NCI-H345 (cell line): ENCODE results near the gene SLC5A6.

Experiments used
- DNase-seq: peaks from one replicate; lab custom pipeline; 2025; lab: John Stamatoyannopoulos, UW

The SLC5A6 gene

DNA sequence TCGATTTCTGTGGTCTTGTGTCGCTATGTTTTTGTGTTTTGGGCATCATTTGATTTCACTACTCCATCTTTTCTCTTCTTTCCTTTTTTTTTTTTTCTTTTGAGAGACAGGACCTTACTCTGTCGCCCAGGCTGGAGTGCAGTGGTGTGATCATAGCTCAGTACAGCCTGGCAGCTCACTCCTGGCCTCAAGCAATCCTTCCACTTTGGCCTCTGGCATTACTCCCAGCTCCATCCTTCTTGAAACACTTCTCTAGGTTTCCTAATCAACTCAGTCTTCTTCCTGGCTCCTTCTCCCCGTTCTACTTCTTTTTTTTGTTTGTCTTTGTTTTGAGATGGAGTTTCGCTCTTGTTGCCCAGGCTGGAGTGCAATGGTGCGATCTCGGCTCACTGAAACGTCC, 36.7 kb downstream of the SLC5A6 start:
- DNase-seq, result no peak

DNA sequence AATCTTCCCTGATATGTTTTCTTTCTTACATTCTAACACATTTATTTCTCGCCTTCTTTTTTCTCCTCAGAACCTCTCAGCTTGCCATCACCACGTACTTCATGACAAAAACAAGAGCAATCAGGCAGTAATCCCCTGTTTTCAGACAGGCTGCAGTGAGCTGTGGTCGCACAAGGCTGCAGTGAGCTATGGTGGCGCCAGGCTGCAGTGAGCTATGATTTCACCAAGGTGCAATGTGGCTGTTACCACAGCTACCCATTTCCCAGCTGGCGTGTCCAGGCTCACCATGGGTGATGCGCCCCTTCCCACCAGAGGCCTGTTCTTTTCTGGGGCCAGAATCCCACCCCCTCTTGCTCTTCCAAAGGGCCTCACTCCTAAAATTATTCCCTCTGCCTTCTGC, 37.4 kb downstream of the SLC5A6 start:
- DNase-seq, result no peak

DNA sequence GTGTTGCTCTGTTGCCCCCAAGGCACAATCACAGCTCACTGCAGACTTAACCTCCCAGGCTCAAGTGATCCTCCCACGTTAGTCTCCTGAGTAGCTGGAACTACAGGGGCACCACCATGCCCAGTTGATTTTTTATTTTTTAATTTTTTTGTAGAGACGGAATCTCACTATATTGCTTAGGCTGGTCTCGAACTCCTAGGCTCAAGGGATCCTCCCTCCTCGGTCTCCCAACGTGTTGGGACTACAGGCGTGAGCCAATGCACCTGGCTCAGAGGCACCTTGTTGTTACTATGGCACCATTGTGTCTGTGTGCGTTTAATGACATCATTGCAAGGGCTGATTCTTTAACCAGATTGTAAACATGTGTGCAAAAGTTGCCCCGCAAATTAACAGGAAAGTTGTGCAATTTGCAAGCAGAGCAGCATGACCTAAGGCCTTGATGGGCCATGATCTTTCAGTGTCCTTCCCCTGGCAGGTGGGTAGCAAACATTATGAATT, 40.7 kb downstream of the SLC5A6 start:
- DNase-seq, result peak; percentile 4

DNA sequence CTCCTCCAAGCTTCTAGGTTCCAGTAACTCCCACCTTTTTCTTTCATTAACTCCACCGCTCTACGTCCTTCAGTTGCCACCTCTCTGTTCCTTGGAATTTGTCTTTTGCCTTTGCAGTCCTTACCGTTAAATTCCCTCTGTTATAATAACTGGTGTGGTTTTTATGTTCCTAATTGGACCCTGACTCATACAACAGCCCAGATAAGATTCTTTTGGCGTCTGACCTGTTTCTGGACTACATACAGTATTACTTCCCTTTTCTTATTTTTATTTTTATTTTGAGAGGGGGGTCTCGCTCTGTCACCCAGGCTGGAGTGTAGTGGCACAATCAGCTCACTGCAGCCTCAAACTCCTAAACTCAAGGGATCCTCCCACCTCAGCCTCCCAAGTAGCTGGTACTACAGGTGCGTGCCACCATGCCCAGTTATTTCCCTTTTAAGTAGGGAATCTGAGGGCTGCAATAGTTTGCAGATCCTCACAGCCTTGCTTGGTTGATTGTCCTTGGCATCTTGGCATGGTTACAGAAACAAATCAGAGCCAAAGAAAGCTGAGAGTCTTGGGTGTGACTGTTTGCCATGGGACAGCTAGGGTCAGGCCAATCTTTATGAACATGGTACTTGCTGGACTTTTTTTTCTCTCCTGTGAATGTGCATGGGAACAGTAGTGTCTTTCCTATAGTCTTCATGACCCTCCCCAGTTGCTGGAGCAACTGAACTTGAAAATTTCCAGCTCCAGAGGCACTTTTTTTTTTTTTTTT, 41.3 kb downstream of the SLC5A6 start:
- no peak for DNase-seq

DNA sequence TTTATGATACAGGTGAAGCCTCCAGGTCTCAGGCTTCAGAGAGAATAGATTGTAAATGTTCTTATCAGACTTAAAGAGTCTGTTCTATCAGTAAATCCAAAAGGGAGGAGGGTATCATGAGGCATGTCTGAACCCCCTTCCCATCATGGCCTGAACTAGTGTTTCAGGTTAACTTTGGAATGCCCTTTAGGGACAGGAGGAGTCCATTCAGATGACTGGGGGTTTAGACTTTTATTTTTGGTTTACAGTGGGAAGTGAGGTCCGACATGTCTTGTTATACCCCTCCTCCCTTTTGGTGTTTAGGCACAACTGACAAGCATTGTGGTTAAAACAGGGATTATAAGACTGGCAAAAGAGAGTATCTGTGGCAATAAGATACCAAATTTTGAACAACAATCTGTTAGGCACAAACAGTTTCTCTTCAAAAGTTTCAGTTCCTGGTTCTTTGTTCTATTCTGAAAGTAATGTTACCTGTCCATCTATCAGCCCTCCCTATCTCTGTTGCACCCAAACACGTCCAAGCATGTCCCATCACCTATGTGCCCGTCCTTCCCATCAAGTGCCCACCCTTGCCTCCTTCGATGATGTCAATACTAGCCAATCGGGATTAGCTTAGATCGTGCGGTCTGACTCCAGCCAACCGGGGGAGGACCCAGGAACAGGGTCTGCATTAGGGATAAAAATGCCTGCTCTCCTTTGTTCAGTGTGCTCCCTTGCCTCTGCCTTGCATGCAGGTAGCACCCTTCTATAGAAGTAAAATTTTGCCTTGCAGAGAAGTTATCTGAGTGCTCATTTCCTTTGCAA, 46.9 kb downstream of the SLC5A6 start:
- DNase-seq, result no peak

DNA sequence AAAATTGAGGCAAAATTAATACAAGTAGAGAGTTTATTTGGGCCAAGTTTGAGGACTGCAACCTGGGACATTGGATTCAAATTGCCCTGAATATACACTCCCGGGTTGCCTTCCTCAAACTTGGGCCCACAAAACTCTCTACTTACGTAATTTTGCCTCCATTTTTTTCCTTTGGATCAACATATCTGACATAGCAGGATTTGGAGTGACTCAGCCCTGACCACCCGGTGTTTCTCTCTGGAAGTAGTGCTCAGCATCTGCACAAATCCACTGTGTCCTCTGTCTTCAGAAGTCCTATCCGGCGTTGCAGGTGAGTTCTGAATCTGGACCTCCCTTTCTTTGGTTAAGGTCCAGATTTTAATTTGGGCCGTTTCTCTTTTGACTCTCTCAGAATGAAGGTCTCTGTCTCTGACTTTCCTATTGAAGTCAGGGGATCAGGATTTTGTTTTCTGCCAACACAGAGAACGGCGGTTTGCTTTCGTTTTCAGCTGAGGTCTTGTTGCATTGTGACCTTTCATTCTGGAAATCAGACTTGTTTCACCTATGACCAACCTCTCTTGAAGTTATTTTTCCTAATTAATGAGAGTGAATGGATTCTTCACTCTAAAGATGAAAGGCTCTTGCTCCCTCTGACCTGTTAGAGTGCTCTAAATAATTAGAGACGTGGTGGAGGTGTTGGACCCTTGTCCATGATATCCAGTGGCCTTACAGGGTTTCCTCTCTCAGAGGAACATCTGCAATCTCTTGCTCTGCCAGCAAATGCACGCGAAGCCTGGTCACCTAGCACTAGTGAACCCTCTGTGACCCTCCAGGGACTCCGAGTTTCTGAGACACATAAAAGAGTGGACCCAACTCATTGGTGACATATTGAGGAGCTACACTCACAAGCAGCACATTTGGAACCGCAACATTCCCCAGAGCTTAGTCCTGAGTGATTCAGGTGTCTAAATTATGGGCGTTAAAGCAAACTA, 49.6 kb downstream of the SLC5A6 start:
- DNase-seq, result no peak

DNA sequence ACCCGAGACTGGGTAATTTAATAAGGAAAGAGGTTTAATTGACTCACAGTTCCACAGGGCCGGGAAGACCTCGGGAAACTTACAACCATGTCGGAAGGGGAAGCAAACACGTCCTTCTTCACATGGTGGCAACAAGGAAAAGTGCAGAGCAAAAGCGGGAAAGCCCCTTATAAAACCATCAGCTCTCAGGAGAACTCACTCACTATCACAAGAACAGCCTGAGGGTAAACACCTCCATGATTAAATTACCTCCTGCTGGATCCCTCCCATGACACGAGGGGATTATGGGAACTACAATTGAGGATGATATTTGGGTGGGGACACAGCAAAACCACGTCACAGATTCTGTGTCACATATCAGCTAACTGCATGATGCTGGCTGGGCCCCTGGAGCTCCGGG, 51.9 kb downstream of the SLC5A6 start:
- no peak for DNase-seq

DNA sequence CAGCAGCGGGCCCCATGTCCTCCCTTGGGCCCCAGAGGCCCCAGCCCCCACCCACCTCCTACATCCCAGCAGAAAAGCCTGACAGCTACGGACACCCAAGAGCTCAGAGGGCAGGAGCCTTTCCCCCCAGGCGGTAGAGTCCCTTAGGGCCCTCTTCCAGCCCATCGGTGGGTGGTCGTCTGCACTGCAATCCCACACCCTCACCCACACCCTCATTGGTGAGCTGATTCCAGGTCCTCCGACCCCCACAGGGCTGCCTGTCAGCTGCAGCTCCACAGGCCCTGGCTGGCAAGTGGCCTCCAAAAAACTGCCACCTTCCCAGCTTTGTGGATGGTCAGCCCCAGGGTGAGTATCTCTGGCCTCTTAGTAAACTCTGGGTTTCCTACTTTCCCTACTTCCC, 52.8 kb downstream of the SLC5A6 start:
- no peak for DNase-seq

DNA sequence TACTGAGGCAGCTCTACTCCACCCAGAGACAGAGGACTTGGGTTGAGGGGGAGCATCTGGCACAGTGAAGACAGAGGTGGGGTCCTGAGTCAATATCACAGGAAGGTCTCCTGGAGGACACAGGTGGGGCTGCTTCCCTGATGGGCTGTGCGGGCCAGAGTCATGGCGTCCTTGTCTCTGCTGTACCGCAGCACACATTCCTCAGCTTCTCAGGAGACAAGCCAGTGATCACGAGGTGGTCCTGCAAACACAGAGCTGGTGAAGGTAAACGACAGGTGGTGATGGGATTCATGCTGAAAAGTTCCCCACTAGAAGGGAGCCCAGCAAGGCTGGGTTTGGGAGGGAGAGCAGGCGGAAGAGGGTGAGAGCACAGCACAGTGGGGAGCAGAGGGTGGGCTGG, 53.6 kb downstream of the SLC5A6 start:
- DNase-seq, result no peak

DNA sequence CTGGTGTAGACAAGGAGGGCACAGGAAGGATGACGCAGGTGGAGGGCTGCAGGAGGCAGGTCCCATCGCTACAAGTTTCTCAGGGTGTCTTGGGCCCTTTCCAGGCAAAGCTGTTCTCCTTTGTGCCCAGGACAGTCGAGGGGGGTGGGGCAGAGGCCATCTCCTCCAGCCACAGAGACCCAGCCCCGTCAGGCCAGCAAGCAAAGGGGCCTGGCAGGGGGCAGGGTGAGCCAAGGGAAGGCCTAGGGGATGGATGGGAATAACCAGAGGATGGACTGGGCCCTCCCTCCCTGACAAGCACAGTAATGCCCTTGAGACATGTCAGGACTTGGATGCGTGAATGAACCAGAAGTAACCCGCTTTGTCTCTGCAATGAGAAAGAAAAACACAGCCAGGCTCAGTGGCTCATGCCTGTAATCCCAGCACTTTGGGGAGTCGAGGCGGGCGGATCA, 57.0 kb downstream of the SLC5A6 start:
- DNase-seq, result no peak

DNA sequence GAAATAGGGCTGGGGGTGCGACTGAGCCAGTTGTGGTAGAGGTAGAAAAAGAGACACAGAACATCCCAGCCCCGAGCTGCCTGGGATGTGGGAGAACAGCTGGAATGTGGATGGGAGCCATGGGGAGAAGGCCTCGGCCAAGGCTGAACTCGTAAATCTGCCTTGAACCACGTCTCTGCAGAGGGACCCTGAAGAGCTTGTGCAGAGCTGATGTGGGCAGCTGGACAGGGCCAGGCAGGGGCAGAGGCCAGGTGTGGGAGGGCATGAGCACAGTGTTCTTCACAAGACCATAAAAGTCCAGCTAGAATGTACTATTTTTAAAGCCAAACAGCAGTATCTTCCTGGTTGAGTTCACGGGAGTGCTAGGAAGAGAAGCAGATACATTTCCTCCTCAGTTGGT, 57.6 kb downstream of the SLC5A6 start:
- DNase-seq, result no peak

DNA sequence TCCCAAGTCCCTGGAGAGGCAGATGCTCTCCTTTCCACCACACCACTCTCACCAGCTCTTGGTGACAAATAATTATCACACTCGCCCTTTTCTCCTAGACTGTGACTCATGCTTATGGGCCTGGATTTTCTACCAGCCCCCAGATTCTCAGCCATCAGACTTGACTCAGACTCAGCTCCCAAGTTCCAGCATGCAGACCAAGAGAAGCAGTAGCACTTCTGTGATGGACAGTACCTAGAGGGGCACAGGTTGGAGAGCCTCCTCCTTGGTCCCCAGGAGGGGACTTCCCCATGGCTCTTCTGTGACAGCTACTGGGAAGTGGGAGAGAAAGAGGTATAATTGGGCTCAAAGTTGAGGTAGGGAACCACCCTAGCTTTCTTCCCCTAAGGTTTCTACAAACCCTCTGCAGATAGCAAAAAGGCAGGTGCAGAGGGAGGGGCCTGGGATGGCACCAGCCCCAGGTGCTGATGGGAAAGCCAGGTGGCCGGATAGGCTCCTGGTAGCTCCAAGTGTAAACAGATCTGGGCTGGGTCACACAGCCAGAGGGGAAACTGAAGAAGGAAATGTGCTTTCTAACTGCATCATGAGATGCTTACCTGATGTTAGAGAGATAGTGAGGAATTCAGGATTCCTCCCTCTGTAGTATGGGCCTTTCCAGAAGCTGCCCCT, 59.1 kb downstream of the SLC5A6 start:
- DNase-seq, result peak; percentile 55

DNA sequence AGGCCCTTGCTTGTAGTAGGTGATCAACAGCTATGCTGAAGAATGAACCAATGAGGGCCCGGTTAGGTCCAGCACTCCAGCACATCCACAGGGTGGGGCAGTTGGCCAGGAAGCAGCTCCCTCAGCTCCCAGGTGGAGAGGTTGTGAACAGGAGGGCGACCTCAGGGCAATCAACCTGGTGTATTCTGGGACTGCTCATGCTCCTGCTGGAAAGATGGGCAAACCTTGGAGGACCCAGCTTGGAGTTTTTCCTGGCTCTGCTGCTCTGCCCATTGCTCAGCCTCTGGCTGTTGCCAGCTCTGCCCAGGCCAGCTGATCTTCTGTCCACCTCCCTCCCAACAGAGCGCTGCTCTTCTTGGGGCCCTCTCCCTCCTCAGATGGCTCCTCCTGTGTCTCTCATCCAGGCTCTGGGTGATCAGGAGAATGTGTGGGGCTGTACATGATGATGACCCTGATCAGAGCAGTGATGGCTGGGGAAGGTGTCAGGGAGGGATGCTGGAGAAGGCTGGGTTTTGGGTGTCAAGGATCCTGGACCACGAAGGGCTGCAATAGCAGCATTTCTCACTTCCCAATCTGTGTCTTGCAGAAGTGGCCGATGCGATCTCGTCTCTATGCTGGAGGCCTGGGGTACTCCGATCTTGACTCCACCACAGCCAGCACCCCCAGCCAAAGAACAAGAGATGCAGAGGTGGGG, 59.8 kb downstream of the SLC5A6 start:
- no peak for DNase-seq

DNA sequence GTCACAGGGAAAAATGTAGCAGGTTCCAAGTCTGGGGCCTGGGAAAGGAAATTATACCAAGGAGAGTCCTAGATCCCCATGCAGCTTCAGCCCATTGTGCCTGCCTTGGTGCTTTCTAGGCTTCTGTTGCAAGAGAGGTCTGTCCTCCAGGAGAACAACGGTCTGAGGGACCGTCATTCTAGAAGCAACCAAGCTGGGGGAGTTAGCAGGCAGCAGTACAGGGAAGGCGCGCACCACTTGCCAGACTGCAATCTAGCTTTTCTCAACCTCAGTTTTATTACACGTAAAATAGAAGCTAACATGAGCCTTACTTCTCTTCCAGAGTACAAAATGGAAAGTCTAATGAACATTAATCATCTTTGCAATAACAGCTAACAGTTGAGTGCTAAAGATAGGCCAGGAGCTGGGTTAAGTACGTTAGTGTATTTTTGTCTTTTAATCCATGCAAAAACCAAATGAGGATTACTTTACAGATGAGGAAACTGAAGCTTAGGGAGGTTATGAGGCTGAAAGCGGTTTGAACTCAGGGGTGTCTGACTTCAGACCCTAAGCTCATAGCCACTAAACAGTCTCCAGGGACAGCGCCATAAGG, 61.3 kb downstream of the SLC5A6 start:
- DNase-seq, result no peak
